H9 (cell line): ENCODE results near the gene STK31. TPM values are rescaled to one million over a fixed set of nuclear protein-coding genes. Genes with fewer than 3 reads are reported as not detected.

Experiments
- DNase-seq: peaks from one replicate; pipeline ENCODE4 v3.0.0-alpha.2; 2017
- H2AFZ ChIP-seq: one replicate; pipeline ENCODE4 v1.6.1; 2013; ENCODE audit warnings: mild to moderate bottlenecking, low read length, control low read depth, moderate library complexity
- H2AK5ac ChIP-seq: 2 replicates; pipeline ENCODE4 v1.6.1; 2013; ENCODE audit warnings: low read length, control low read depth, mixed read lengths; ENCODE audit not compliant: insufficient read length
- H2BK120ac ChIP-seq: one replicate; pipeline ENCODE4 v1.6.1; 2013; ENCODE audit warnings: low read depth, mild to moderate bottlenecking, low read length, control low read depth, inconsistent platforms; ENCODE audit not compliant: poor library complexity, severe bottlenecking
- H2BK12ac ChIP-seq: 2 replicates; pipeline ENCODE4 v1.6.1; 2013; ENCODE audit warnings: low read length, control low read depth, mixed read lengths, low read depth; ENCODE audit not compliant: insufficient read length
- H2BK15ac ChIP-seq: 2 replicates; pipeline ENCODE4 v1.6.1; 2013; ENCODE audit warnings: low read depth, low read length, control low read depth
- H2BK20ac ChIP-seq: one replicate; pipeline ENCODE4 v1.6.1; 2013; ENCODE audit warnings: low read depth, mild to moderate bottlenecking, low read length, control low read depth, inconsistent platforms; ENCODE audit not compliant: poor library complexity, severe bottlenecking
- H2BK5ac ChIP-seq: 2 replicates; pipeline ENCODE4 v1.6.1; 2013; ENCODE audit warnings: low read length, control low read depth, mixed read lengths; ENCODE audit not compliant: insufficient read length
- H3K14ac ChIP-seq: 2 replicates; pipeline ENCODE4 v1.6.1; 2013; ENCODE audit warnings: low read length, control low read depth; ENCODE audit not compliant: insufficient read depth
- H3K18ac ChIP-seq: 2 replicates; pipeline ENCODE4 v1.6.1; 2013; ENCODE audit warnings: low read depth, mild to moderate bottlenecking, mixed read lengths, low read length, control low read depth; ENCODE audit not compliant: insufficient read length
- H3K23ac ChIP-seq: 2 replicates; pipeline ENCODE4 v1.6.1; 2013; ENCODE audit warnings: low read length, control low read depth, mixed read lengths, low read depth; ENCODE audit not compliant: insufficient read length
- H3K23me2 ChIP-seq: 2 replicates; pipeline ENCODE4 v1.6.1; 2013; ENCODE audit warnings: low read depth, mild to moderate bottlenecking, mixed read lengths, low read length, control low read depth; ENCODE audit not compliant: insufficient read length, poor library complexity, severe bottlenecking
- H3K27ac ChIP-seq: 2 replicates; pipeline ENCODE4 v1.5.1; 2013; ENCODE audit warnings: low read length, control low read depth, mixed read lengths, low read depth; ENCODE audit not compliant: insufficient read length
- H3K27me3 ChIP-seq: 2 replicates; pipeline ENCODE4 v1.6.1; 2013; ENCODE audit warnings: low read length, control low read depth, inconsistent platforms; ENCODE audit not compliant: insufficient read depth
- H3K4ac ChIP-seq: 2 replicates; pipeline ENCODE4 v1.6.1; 2013; ENCODE audit warnings: low read depth, mild to moderate bottlenecking, control low read depth, inconsistent platforms, low read length, moderate library complexity
- H3K4me1 ChIP-seq: 2 replicates; pipeline ENCODE4 v1.6.1; 2013; ENCODE audit warnings: low read length, control low read depth, inconsistent platforms; ENCODE audit not compliant: insufficient read depth
- H3K4me2 ChIP-seq: 2 replicates; pipeline ENCODE4 v1.6.1; 2013; ENCODE audit warnings: low read length, control low read depth, mixed read lengths; ENCODE audit not compliant: insufficient read length, insufficient read depth
- H3K56ac ChIP-seq: 2 replicates; pipeline ENCODE4 v1.6.1; 2013; ENCODE audit warnings: low read depth, mild to moderate bottlenecking, mixed read lengths, low read length, control low read depth; ENCODE audit not compliant: insufficient read length
- H3K79me1 ChIP-seq: 2 replicates; pipeline ENCODE4 v1.6.1; 2013; ENCODE audit warnings: low read depth, mild to moderate bottlenecking, moderate library complexity, low read length, control low read depth, inconsistent platforms; ENCODE audit not compliant: insufficient read depth, poor library complexity, severe bottlenecking
- H3K79me2 ChIP-seq: 2 replicates; pipeline ENCODE4 v1.6.1; 2013; ENCODE audit warnings: low read length, control low read depth, inconsistent platforms; ENCODE audit not compliant: insufficient read depth
- H3K9ac ChIP-seq: 2 replicates; pipeline ENCODE4 v1.6.1; 2013; ENCODE audit warnings: low read length, control low read depth, mixed read lengths; ENCODE audit not compliant: insufficient read length; ENCODE audit errors: extremely low read depth
- H3K9me3 ChIP-seq: one replicate; pipeline ENCODE4 v1.6.1; 2013; ENCODE audit warnings: low read depth, low read length, inconsistent platforms; ENCODE audit not compliant: control insufficient read depth
- H3T11ph ChIP-seq: one replicate; pipeline ENCODE4 v1.6.1; 2013; ENCODE audit warnings: mild to moderate bottlenecking, low read length, control low read depth, inconsistent platforms
- H4K20me1 ChIP-seq: one replicate; pipeline ENCODE4 v1.6.1; 2013; ENCODE audit not compliant: control insufficient read depth, insufficient read length, insufficient read depth
- H4K5ac ChIP-seq: 2 replicates; pipeline ENCODE4 v1.6.1; 2013; ENCODE audit warnings: low read depth, mild to moderate bottlenecking, mixed read lengths, low read length, control low read depth; ENCODE audit not compliant: insufficient read length
- H4K8ac ChIP-seq: replicated peaks from 2 replicates; pipeline ENCODE4 v1.6.1; 2013; ENCODE audit warnings: low read length, control low read depth, mixed read lengths, low read depth; ENCODE audit not compliant: insufficient read length
- H4K91ac ChIP-seq: 2 replicates; pipeline ENCODE4 v1.6.1; 2013; ENCODE audit warnings: low read depth, mild to moderate bottlenecking, moderate library complexity, mixed read lengths, low read length, control low read depth; ENCODE audit not compliant: insufficient read length
- H3K27ac Mint-ChIP-seq, 3 experiments: 2 replicates in 2 of 3; 3 replicates in 1 of 3; pipeline ENCODE4 v1.8.0; 2020 to 2021; ENCODE audit warnings: mixed read lengths in 3 of 3, mild to moderate bottlenecking in 1 of 3, moderate library complexity in 1 of 3
- H3K27me3 Mint-ChIP-seq: 2 replicates; pipeline ENCODE4 v1.8.0; 2021; ENCODE audit warnings: low read depth, mild to moderate bottlenecking, moderate library complexity, mixed read lengths
- H3K36me3 Mint-ChIP-seq, 3 experiments: 2 replicates in 2 of 3; 3 replicates in 1 of 3; pipeline ENCODE4 v1.8.0; 2020 to 2021; ENCODE audit warnings: low read depth in 3 of 3, mixed read lengths in 3 of 3; ENCODE audit not compliant: insufficient read depth in 1 of 3
- H3K4me1 Mint-ChIP-seq, 2 experiments: 2 replicates each; pipeline ENCODE4 v1.8.0; 2020; ENCODE audit warnings: mixed read lengths in 2 of 2
- H3K4me3 Mint-ChIP-seq, 2 experiments: 2 replicates in 1 of 2; 3 replicates in 1 of 2; pipeline ENCODE4 v1.8.0; 2020 to 2021; ENCODE audit warnings: mild to moderate bottlenecking in 2 of 2, mixed read lengths in 2 of 2, moderate library complexity in 1 of 2
- H3K9me3 Mint-ChIP-seq, 2 experiments: 2 replicates in 1 of 2; 3 replicates in 1 of 2; pipeline ENCODE4 v1.8.0; 2020; ENCODE audit warnings: mild to moderate bottlenecking in 2 of 2, mixed read lengths in 2 of 2, moderate library complexity in 1 of 2
- WGBS: extraction: QIAGEN DNeasy Blood & Tissue Kit; methylation state at CpG from one replicate; pipeline ENCODE4 v1.1.7; 2013; ENCODE audit warnings: missing lambda C conversion rate, low lambda C conversion rate, mixed read lengths; ENCODE audit not compliant: insufficient read length; ENCODE audit errors: extremely low coverage; 5-methylcytosine and 5-hydroxymethylcytosine counted together
- total RNA-seq: library from RNA; stranded (reverse); gene quantifications from 2 replicates; pipeline ENCODE4 v1.2.1, GENCODE V29; 2021
- TF ChIP-seq, protein P1 (sequence below): fragments of 200-600 bp; sonication (generic); conservative IDR thresholded peaks from 3 replicates; pipeline ENCODE4 v1.8.0; 2021; ENCODE audit warnings: antibody characterized with exemption, mild to moderate bottlenecking

Gene STK31
- total RNA-seq, 1 experiment from 2014 or later, result 0.24 TPM

- Histone ChIP-seq H3K4me1 (no peaks in the 10 kb centered on the region; the same call in 1 of the 2 replicates), H4K8ac (no peak overlapping the region), H3K9me3 (no peaks in the 10 kb centered on the region), H3T11ph (no peak overlapping the region), H2AK5ac (no peak overlapping the region), H3K4me2 (no peak overlapping the region), H2BK5ac (no peak overlapping the region), H4K5ac (no peak overlapping the region), H3K56ac (no peak overlapping the region), H3K27ac (no peak overlapping the region), H3K23me2 (peaks cover 4% of the 10 kb centered on the region), H3K27me3 (0 out of 2 replicates have a peak, but pooled peaks cover 3% of the 10 kb centered on the region), H2BK20ac (no peak overlapping the region), H2AFZ (no peak overlapping the region), H2BK12ac (no peak overlapping the region), H2BK120ac (no peak overlapping the region), H3K79me2 (no peaks in the 10 kb centered on the region), H3K9ac (no peak overlapping the region), H2BK15ac (no peak overlapping the region), H3K18ac (no peak overlapping the region), H4K20me1 (no peaks in the 10 kb centered on the region), H3K14ac (no peak overlapping the region), H3K79me1 (no peaks in the 10 kb centered on the region), H3K23ac (no peak overlapping the region), H3K4ac (no peak overlapping the region), H4K91ac (no peak overlapping the region)
- no peaks in the 10 kb centered on the region; the same call in 1 of the 2 replicates for H3K27me3 Mint-ChIP-seq
- no peak overlapping the region for H3K4me3 Mint-ChIP-seq
- H3K9me3 Mint-ChIP-seq, result peaks cover 0 to 6% of the 10 kb centered on the region in 2 experiments; a peak in 1 of 5 replicates
- DNase-seq, result no peak
- H3K27ac Mint-ChIP-seq, result no peak overlapping the region
- peaks cover 8 to 24% of the 10 kb centered on the region in 2 experiments for H3K4me1 Mint-ChIP-seq
- WGBS, result no CpG with 5 or more reads among the region's 1 CpG
- H3K36me3 Mint-ChIP-seq, result no peaks in the 10 kb centered on the region
- TF ChIP-seq, protein P1, sequence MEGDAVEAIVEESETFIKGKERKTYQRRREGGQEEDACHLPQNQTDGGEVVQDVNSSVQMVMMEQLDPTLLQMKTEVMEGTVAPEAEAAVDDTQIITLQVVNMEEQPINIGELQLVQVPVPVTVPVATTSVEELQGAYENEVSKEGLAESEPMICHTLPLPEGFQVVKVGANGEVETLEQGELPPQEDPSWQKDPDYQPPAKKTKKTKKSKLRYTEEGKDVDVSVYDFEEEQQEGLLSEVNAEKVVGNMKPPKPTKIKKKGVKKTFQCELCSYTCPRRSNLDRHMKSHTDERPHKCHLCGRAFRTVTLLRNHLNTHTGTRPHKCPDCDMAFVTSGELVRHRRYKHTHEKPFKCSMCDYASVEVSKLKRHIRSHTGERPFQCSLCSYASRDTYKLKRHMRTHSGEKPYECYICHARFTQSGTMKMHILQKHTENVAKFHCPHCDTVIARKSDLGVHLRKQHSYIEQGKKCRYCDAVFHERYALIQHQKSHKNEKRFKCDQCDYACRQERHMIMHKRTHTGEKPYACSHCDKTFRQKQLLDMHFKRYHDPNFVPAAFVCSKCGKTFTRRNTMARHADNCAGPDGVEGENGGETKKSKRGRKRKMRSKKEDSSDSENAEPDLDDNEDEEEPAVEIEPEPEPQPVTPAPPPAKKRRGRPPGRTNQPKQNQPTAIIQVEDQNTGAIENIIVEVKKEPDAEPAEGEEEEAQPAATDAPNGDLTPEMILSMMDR, result no peak
Measured at GRCh38 chr7:23804707-23805106, 94.7 kb downstream of the STK31 start.
